GM19351 (cell line): ENCODE measurements around the gene ROBO1.

Source experiments
- ATAC-seq: cut with Tn5 transposase; IDR thresholded peaks from one replicate; pipeline ENCODE4 v1.9.1; 2021; ENCODE audit warnings: mild to moderate bottlenecking, moderate library complexity; ENCODE audit not compliant: unreplicated experiment

The ROBO1 gene

GRCh38 chr3:78823434-78823833 lies 944.4 kb downstream of the ROBO1 start:
- ATAC-seq, result no peak

GRCh38 chr3:78822726-78823125 lies 945.1 kb downstream of the ROBO1 start:
- ATAC-seq, result no peak

- ATAC-seq, result no peak
These were observed 947.3 kb downstream of the ROBO1 start for GRCh38 chr3:78820542-78820941.

GRCh38 chr3:78818161-78818985 lies 949.4 kb downstream of the ROBO1 start:
- ATAC-seq, result no peak

- ATAC-seq, result no peak
These were observed 952.8 kb downstream of the ROBO1 start for GRCh38 chr3:78814893-78815562.

- ATAC-seq, result no peak
These were observed 955.6 kb downstream of the ROBO1 start for GRCh38 chr3:78812166-78812565.

- ATAC-seq, result no peak
These were observed 957.8 kb downstream of the ROBO1 start for GRCh38 chr3:78809966-78810365.

- ATAC-seq, result no peak
These were observed 963.4 kb downstream of the ROBO1 start for GRCh38 chr3:78804251-78805037.

GRCh38 chr3:78802562-78802930 lies 965.3 kb downstream of the ROBO1 start:
- no peak for ATAC-seq

- no peak for ATAC-seq
These were observed 965.8 kb downstream of the ROBO1 start for GRCh38 chr3:78801926-78802561.

GRCh38 chr3:78799681-78800080 lies 968.1 kb downstream of the ROBO1 start:
- no peak for ATAC-seq

- no peak for ATAC-seq
These were observed 969.4 kb downstream of the ROBO1 start for GRCh38 chr3:78798266-78798832.

- ATAC-seq, result no peak
These were observed 973.4 kb downstream of the ROBO1 start for GRCh38 chr3:78794431-78794830.

- ATAC-seq, result no peak
These were observed 975.1 kb downstream of the ROBO1 start for GRCh38 chr3:78792733-78793132.

GRCh38 chr3:78792212-78792611 lies 975.6 kb downstream of the ROBO1 start:
- no peak for ATAC-seq

GRCh38 chr3:78791753-78792152 lies 976.0 kb downstream of the ROBO1 start:
- no peak for ATAC-seq

- ATAC-seq, result no peak
These were observed 979.0 kb downstream of the ROBO1 start for GRCh38 chr3:78788839-78789238.

GRCh38 chr3:78785004-78785403 lies 982.8 kb downstream of the ROBO1 start:
- no peak for ATAC-seq

GRCh38 chr3:78781351-78781750 lies 986.4 kb downstream of the ROBO1 start:
- no peak for ATAC-seq

GRCh38 chr3:78765671-78766485 lies 1001.9 kb downstream of the ROBO1 start:
- ATAC-seq, result no peak
